Adrenal gland (tissue), 12 donors: ENCODE measurements around the gene NUDT22. TPM values are rescaled to one million over a fixed set of nuclear protein-coding genes. Genes with fewer than 3 reads are reported as not detected.

ENCODE experiments used
- DNase-seq, 7 donors: peaks; one replicate each; pipeline ENCODE4 v3.0.0-alpha.2; 2019 to 2020
- H3K27ac ChIP-seq, 5 donors: fragments of 200-600 bp; sonication (generic) in 4 of 5; 1 replicate in 3 of 5; 2 replicates in 2 of 5; pipeline versions ENCODE4 v1.5.1 to v1.8.0; 2016 to 2020; ENCODE audit warnings: mild to moderate bottlenecking in 1 of 5
- H3K27me3 ChIP-seq: fragments of 200-600 bp; 2 replicates; pipeline ENCODE4 v1.8.0; 2021
- H3K36me3 ChIP-seq, 2 donors: fragments of 200-600 bp; replicated peaks in 1 of 2; 1 replicate in 1 of 2; 2 replicates in 1 of 2; pipeline versions ENCODE4 v1.5.1 to v1.8.0; 2018 to 2022
- H3K4me1 ChIP-seq, 2 donors: fragments of 200-600 bp; replicated peaks in 1 of 2; 1 replicate in 1 of 2; 2 replicates in 1 of 2; pipeline versions ENCODE4 v1.5.1 to v1.8.0; 2018 to 2021
- H3K4me3 ChIP-seq, 4 donors: fragments of 200-600 bp; sonication (generic) in 3 of 4; one replicate each; pipeline ENCODE4 v1.5.1; 2016 to 2018
- H3K9me3 ChIP-seq, 3 donors: fragments of 200-600 bp; sonication (generic) in 1 of 3; replicated peaks in 1 of 3; 1 replicate in 2 of 3; 2 replicates in 1 of 3; pipeline versions ENCODE4 v1.5.1 to v1.8.0; 2016 to 2021
- POLR2A ChIP-seq, 2 donors: fragments of 450-650 bp; IDR thresholded peaks; one replicate each; pipeline ENCODE4 v1.6.1; 2017; ENCODE audit warnings: antibody characterized with exemption in 2 of 2, mild to moderate bottlenecking in 2 of 2, moderate library complexity in 1 of 2
- WGBS, 4 donors: extraction: QIAGEN DNeasy Blood & Tissue Kit in 2 of 4; methylation state at CpG; one replicate each; pipeline versions ENCODE4 v1.1.5 to v1.1.7; 2013 to 2017; 5-methylcytosine and 5-hydroxymethylcytosine counted together
- intact Hi-C, 2 donors: fragments of 100-400 bp; cut with DNase I; formaldehyde crosslinking; loops; one replicate each; pipeline versions ENCODE4 v1.14.1 to v1.15.0; 2022 to 2023
- polyA plus RNA-seq, 3 donors: library from polyadenylated mRNA; stranded (reverse); fragments of 200-250 nt in 2 of 3; fragments of 350-450 nt in 1 of 3; fragmentation: Illumina TruSeq in 1 of 3; extraction: RNeasy Lipid Tissue Mini Kit (QIAGEN cat#74804) in 1 of 3; gene quantifications; one replicate each; pipeline ENCODE4 v1.2.3, GENCODE V29; 2013 to 2014
- total RNA-seq, 9 donors: library from RNA; depleted of rRNA in 4 of 9; stranded (reverse); fragments of >200 nt in 4 of 9; fragments of 120-200 nt in 1 of 9; fragmentation: NEBNext Ultra II Directional in 1 of 9; extraction: Animal tissue kit (Norgen Biotek cat#: 25700) in 1 of 9; gene quantifications; one replicate each; pipeline versions ENCODE4 v1.1.0 to v1.2.4, GENCODE V29; 2013 to 2023
- TF ChIP-seq, protein P1 (sequence below), 6 experiments: fragments of 450-650 bp in 4 of 6; fragments of 200-600 bp in 2 of 6; sonication (generic) in 1 of 6; IDR thresholded peaks; 1 replicate in 5 of 6; 2 replicates in 1 of 6; pipeline versions ENCODE4 v1.5.1 to v1.8.0; 2016 to 2021; ENCODE audit warnings: antibody characterized with exemption in 6 of 6, mild to moderate bottlenecking in 2 of 6, moderate library complexity in 1 of 6
- donor health status: healthy with polysubstance abuse.
- donor health status: Bipolar disorder and iron deficiency.
- donor health status: DM: yes; HTN: yes; CAD: no.
- donor health status: DM: no; HTN: no; CAD: no.
- donor health status: DM: no; HTN: no; CAD: no.
- donor health status: DM: yes; HTN: yes; CAD: no.

Gene NUDT22
- total and polyA plus RNA-seq, 12 donors = 19.5 to 190 (median 80.8) TPM

DNA sequence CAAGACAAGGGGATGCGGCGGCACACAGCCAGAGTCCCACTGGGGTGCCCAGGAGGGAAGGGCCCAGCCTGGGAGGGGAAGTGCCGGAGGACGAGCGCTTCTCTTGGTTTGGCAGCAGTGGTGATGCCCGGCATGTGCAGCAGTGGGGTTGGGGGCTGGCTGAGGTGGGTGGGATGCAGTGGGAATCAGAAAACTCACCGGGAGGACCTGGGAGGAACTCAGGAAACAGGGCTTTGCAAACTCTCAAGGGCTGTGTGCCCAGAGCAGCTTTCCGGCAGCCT, 16.6 kb upstream of the NUDT22 start:
- intact Hi-C loops = loop anchor here in 1 of 2 donors (5.0 kb wide), 1 partner anchor 88 kb away; no protein-coding TSS in a partner anchor
- WGBS, 4 donors = 86 to 91% (median 88%) methylated on average over 8 of the region's 8 CpGs
- TF ChIP-seq, protein P1, sequence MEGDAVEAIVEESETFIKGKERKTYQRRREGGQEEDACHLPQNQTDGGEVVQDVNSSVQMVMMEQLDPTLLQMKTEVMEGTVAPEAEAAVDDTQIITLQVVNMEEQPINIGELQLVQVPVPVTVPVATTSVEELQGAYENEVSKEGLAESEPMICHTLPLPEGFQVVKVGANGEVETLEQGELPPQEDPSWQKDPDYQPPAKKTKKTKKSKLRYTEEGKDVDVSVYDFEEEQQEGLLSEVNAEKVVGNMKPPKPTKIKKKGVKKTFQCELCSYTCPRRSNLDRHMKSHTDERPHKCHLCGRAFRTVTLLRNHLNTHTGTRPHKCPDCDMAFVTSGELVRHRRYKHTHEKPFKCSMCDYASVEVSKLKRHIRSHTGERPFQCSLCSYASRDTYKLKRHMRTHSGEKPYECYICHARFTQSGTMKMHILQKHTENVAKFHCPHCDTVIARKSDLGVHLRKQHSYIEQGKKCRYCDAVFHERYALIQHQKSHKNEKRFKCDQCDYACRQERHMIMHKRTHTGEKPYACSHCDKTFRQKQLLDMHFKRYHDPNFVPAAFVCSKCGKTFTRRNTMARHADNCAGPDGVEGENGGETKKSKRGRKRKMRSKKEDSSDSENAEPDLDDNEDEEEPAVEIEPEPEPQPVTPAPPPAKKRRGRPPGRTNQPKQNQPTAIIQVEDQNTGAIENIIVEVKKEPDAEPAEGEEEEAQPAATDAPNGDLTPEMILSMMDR (IDR thresholded peaks at IDR 0.05) = no peak
- TF ChIP-seq POLR2A (IDR thresholded peaks at IDR 0.05) = no peak
- Histone ChIP-seq H3K27me3 (no peaks in the 10 kb centered on the region), H3K4me3 (no peak overlapping the region), H3K4me1 (peaks cover 2 to 19% of the 10 kb centered on the region in 2 donors), H3K9me3 (no peaks in the 10 kb centered on the region), H3K36me3 (no peaks in the 10 kb centered on the region), H3K27ac (no peak overlapping the region)
- DNase-seq = no peak

GRCh38 chr11:64210301-64211020, 15.6 kb upstream of the NUDT22 start:
- peak in 1 of 7 donors; percentile 13 for DNase-seq
- 93 to 97% (median 96%) methylated on average over 21 to 24 of the region's 24 CpGs for WGBS, 4 donors
- Histone ChIP-seq H3K27ac (no peak overlapping the region), H3K36me3 (no peaks in the 10 kb centered on the region), H3K27me3 (no peaks in the 10 kb centered on the region), H3K9me3 (no peaks in the 10 kb centered on the region), H3K4me3 (no peak overlapping the region), H3K4me1 (peaks cover 0 to 13% of the 10 kb centered on the region in 2 donors)
- TF ChIP-seq, protein P1 (IDR thresholded peaks at IDR 0.05) = no peak
- TF ChIP-seq POLR2A (IDR thresholded peaks at IDR 0.05) = no peak
- intact Hi-C loops = no loop called here

DNA sequence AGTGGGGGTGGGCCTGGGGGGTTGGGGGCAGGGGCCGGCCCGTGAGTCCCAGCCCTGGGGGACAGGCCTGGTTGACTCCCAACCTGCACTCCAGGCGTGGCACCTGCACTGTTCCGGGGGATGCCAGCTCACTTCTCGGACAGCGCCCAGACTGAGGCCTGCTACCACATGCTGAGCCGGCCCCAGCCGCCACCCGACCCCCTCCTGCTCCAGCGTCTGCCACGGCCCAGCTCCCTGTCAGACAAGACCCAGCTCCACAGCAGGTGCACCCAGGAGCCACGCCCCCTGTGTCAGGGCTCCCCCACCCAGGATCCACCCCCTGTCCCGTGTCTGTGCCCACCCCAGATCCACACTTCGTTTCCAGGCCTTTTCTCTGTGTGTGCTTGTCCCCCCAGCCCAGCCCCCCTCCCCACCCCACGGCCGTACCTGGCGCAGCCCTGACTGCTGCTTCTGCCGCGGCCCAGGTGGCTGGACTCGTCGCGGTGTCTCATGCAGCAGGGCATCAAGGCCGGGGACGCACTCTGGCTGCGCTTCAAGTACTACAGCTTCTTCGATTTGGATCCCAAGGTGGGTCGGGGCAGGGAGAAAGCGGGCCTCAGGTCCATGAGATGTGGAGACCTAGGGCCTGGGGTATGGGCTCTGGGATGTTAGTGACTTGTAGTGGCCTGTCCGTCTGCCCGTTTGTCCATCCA, 14.7 kb upstream of the NUDT22 start:
- no peaks in the 10 kb centered on the region for H3K27me3 ChIP-seq
- intact Hi-C loops = no loop called here
- TF ChIP-seq POLR2A (IDR thresholded peaks at IDR 0.05) = no peak
- TF ChIP-seq, protein P1 (IDR thresholded peaks at IDR 0.05) = no peak
- H3K36me3 ChIP-seq = no peaks in the 10 kb centered on the region
- H3K27ac ChIP-seq = no peak overlapping the region
- peaks cover 0 to 13% of the 10 kb centered on the region in 2 donors for H3K4me1 ChIP-seq
- 88 to 93% (median 89%) methylated on average over 9 to 30 of the region's 30 CpGs for WGBS, 4 donors
- peak in 1 of 7 donors; percentile 14 for DNase-seq
- H3K4me3 ChIP-seq = no peak overlapping the region
- H3K9me3 ChIP-seq = no peaks in the 10 kb centered on the region

- no peak overlapping the region for H3K27ac ChIP-seq
- WGBS, 4 donors = 86 to 93% (median 88%) methylated on average over 6 of the region's 6 CpGs
- no peaks in the 10 kb centered on the region for H3K9me3 ChIP-seq
- no peak overlapping the region for H3K4me3 ChIP-seq
- DNase-seq = peak in 1 of 7 donors; percentile 10
- H3K4me1 ChIP-seq = no peaks in the 10 kb centered on the region
- TF ChIP-seq, protein P1 (IDR thresholded peaks at IDR 0.05) = no peak
- TF ChIP-seq POLR2A (IDR thresholded peaks at IDR 0.05) = no peak
- no peaks in the 10 kb centered on the region for H3K27me3 ChIP-seq
- intact Hi-C loops = no loop called here
- peaks cover 0 to 3% of the 10 kb centered on the region in 2 donors for H3K36me3 ChIP-seq
Measured at GRCh38 chr11:64216879-64217278, 9.2 kb upstream of the NUDT22 start.
